ENCODE results near the gene PTPN21. TPM values are rescaled to one million over a fixed set of nuclear protein-coding genes. Genes with fewer than 3 reads are reported as not detected.

Gene PTPN21
- polyA plus RNA-seq, 2 of the 4 experiments (the other 2 are of a cell fraction), result 6.5 to 8.3 TPM

DNA sequence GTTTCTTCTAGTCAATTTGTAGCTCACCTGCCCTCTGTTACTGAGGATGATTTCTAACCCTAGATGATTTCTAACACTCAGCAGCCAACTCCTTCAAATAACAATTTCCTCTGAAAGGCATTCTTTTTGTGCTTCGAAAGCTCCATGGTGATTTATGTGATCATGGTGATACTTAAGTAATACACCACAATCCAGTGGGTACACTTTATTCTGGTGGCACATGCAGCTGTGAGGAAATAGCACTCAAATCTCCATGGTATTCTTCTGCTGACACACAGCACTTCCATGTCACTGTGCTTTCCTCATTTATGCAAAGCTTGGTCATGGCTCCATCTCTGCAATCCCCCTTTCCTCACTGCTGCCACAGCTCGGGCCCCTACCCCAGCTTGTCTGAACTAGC is 73.7 kb downstream of the PTPN21 start:
- FAIRE-seq, result no peak
- ATAC-seq, result no peak
- Histone ChIP-seq H3K9me3 (no peaks in the 10 kb centered on the region), H3K27ac (no peak overlapping the region), H3K4me2 (no peak overlapping the region), H3K4me3 (no peak overlapping the region), H3K4me1 (no peaks in the 10 kb centered on the region)
- no peak for DNase-seq (ENCODE audit: low read depth in 1 of 2, low spot score in 1 of 2)
- TF ChIP-seq RCOR1 (IDR thresholded peaks at IDR 0.05; ENCODE audit: low read depth, low read length), result no peak
- no peak for TF ChIP-seq RAD21 (conservative IDR thresholded peaks at IDR 0.05 in 1 of 2, IDR thresholded peaks at IDR 0.05 in 1 of 2)
- ChIA-PET POLR2A (no interaction called here), CTCF (interaction anchor here (1.0 to 2.5 kb wide), 4 partner anchors 10 to 292 kb away, joined by 3 to 6 read pairs (median 4); no protein-coding TSS in a partner anchor)
- WGBS (ENCODE audit: missing lambda C conversion rate), result 93% methylated on average over 2 of the region's 2 CpGs

GRCh38 chr14:88479574-88479987 is 75.2 kb downstream of the PTPN21 start:
- no peaks in the 10 kb centered on the region for H3K9me3 ChIP-seq
- no peak overlapping the region for H3K4me2 ChIP-seq
- ATAC-seq (no peak), FAIRE-seq (no peak), DNase-seq (ENCODE audit: low read depth in 1 of 2, low spot score in 1 of 2) (no peak)
- no peak overlapping the region for H3K4me3 ChIP-seq
- 95% methylated on average over 19 of the region's 40 CpGs for whole genome bisulfite sequencing (ENCODE audit: missing lambda C conversion rate)
- CTCF ChIA-PET, result no interaction called here
- H3K27ac ChIP-seq, result no peak overlapping the region
- H3K4me1 ChIP-seq, result no peaks in the 10 kb centered on the region
- no peak for TF ChIP-seq NPAS2 (CRISPR knock-in tag; IDR thresholded peaks at IDR 0.05; ENCODE audit: borderline replicate concordance)
- no peak for TF ChIP-seq ZSCAN20 (CRISPR knock-in tag; IDR thresholded peaks at IDR 0.05)
- TF ChIP-seq CBX2 (IDR thresholded peaks at IDR 0.05; ENCODE audit: borderline replicate concordance, low read depth), result no peak
- TF ChIP-seq EHF (CRISPR knock-in tag; IDR thresholded peaks at IDR 0.05), result no peak
- no peak for TF ChIP-seq GATA3 (IDR thresholded peaks at IDR 0.05; ENCODE audit: borderline replicate concordance)
- TF ChIP-seq, protein P1, sequence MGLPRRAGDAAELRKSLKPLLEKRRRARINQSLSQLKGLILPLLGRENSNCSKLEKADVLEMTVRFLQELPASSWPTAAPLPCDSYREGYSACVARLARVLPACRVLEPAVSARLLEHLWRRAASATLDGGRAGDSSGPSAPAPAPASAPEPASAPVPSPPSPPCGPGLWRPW (IDR thresholded peaks at IDR 0.05), result no peak
- TF ChIP-seq MAZ (IDR thresholded peaks at IDR 0.05; ENCODE audit: borderline replicate concordance, low read depth, low read length), result no peak
- no peak for TF ChIP-seq HOXA7 (CRISPR knock-in tag; IDR thresholded peaks at IDR 0.05)
- no peak for TF ChIP-seq TFCP2L1 (CRISPR knock-in tag; IDR thresholded peaks at IDR 0.05)
- TF ChIP-seq FOSL2 (IDR thresholded peaks at IDR 0.05), result no peak
- no peak for TF ChIP-seq FOSL2 (CRISPR knock-in tag; IDR thresholded peaks at IDR 0.05)
- no peak for TF ChIP-seq SMC3 (IDR thresholded peaks at IDR 0.05)
- no peak for TF ChIP-seq POLR2A (IDR thresholded peaks at IDR 0.05; ENCODE audit: low read length)
- POLR2A ChIA-PET, result no interaction called here

- no peak for ATAC-seq
- ChIA-PET POLR2A (no interaction called here), CTCF (no interaction called here)
- WGBS (ENCODE audit: missing lambda C conversion rate), result 93% methylated on average over 36 of the region's 36 CpGs
- Histone ChIP-seq H3K9me3 (no peaks in the 10 kb centered on the region), H3K4me3 (no peak overlapping the region), H3K27ac (no peak overlapping the region), H3K4me1 (no peaks in the 10 kb centered on the region), H3K4me2 (no peak overlapping the region)
- DNase-seq (ENCODE audit: low read depth in 1 of 2, low spot score in 1 of 2), result no peak
- no peak for FAIRE-seq
- no peak for TF ChIP-seq ZSCAN20 (CRISPR knock-in tag; IDR thresholded peaks at IDR 0.05)
- TF ChIP-seq JUN (IDR thresholded peaks at IDR 0.05), result no peak
- TF ChIP-seq CBX2 (IDR thresholded peaks at IDR 0.05; ENCODE audit: borderline replicate concordance, low read depth), result no peak
- no peak for TF ChIP-seq JUNB (IDR thresholded peaks at IDR 0.05)
- TF ChIP-seq MYC (IDR thresholded peaks at IDR 0.05; ENCODE audit: borderline replicate concordance, low read length), result no peak
- no peak for TF ChIP-seq HEYL (CRISPR knock-in tag; IDR thresholded peaks at IDR 0.05)
- TF ChIP-seq, protein P2, sequence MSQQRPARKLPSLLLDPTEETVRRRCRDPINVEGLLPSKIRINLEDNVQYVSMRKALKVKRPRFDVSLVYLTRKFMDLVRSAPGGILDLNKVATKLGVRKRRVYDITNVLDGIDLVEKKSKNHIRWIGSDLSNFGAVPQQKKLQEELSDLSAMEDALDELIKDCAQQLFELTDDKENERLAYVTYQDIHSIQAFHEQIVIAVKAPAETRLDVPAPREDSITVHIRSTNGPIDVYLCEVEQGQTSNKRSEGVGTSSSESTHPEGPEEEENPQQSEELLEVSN (IDR thresholded peaks at IDR 0.05; ENCODE audit: borderline replicate concordance, low read depth), result no peak
- TF ChIP-seq SMC3 (IDR thresholded peaks at IDR 0.05), result no peak
- no peak for TF ChIP-seq FOSL2 (IDR thresholded peaks at IDR 0.05)
- TF ChIP-seq FOSL2 (CRISPR knock-in tag; IDR thresholded peaks at IDR 0.05), result no peak
- TF ChIP-seq RAD21 (conservative IDR thresholded peaks at IDR 0.05 in 1 of 2, IDR thresholded peaks at IDR 0.05 in 1 of 2), result no peak
- TF ChIP-seq MAFK (IDR thresholded peaks at IDR 0.05; ENCODE audit: partially characterized antibody), result no peak
- TF ChIP-seq ESRRA (IDR thresholded peaks at IDR 0.05; ENCODE audit: borderline replicate concordance, low read length), result no peak
- TF ChIP-seq CTCF (IDR thresholded peaks at IDR 0.05), result no peak
- TF ChIP-seq SREBF2 (IDR thresholded peaks at IDR 0.05), result no peak
- TF ChIP-seq HDAC2 (IDR thresholded peaks at IDR 0.05), result no peak
- TF ChIP-seq, protein P1 (IDR thresholded peaks at IDR 0.05), result no peak
- TF ChIP-seq, protein P3, sequence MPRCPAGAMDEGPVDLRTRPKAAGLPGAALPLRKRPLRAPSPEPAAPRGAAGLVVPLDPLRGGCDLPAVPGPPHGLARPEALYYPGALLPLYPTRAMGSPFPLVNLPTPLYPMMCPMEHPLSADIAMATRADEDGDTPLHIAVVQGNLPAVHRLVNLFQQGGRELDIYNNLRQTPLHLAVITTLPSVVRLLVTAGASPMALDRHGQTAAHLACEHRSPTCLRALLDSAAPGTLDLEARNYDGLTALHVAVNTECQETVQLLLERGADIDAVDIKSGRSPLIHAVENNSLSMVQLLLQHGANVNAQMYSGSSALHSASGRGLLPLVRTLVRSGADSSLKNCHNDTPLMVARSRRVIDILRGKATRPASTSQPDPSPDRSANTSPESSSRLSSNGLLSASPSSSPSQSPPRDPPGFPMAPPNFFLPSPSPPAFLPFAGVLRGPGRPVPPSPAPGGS (IDR thresholded peaks at IDR 0.05), result no peak
- no peak for TF ChIP-seq CHD2 (IDR thresholded peaks at IDR 0.05; ENCODE audit: low read length, partially characterized antibody)
- TF ChIP-seq FOSB (CRISPR knock-in tag; IDR thresholded peaks at IDR 0.05), result no peak
Measured at GRCh38 chr14:88478931-88479330, 75.9 kb downstream of the PTPN21 start.
